Epithelial cell of esophagus (primary cell): ENCODE data around the gene STK17B.

Experiments
- DNase-seq: peaks from one replicate; pipeline ENCODE4 v3.0.0; 2010; ENCODE audit warnings: low read depth
- H3K4me3 ChIP-seq: 2 replicates; pipeline ENCODE4 v1.5.1; 2011; ENCODE audit warnings: mild to moderate bottlenecking, low read length, control low read depth
- TF ChIP-seq, protein P1 (sequence below): IDR thresholded peaks from 2 replicates; pipeline ENCODE4 v1.5.1; 2011; ENCODE audit warnings: low read depth, mild to moderate bottlenecking, low read length, control low read depth, inconsistent platforms; ENCODE audit not compliant: insufficient read depth; ENCODE audit errors: missing control alignments

STK17B gene

GRCh38 chr2:196213252-196213980 lies 42.0 kb upstream of the STK17B start:
- DNase-seq = peak; percentile 60
- TF ChIP-seq, protein P1, sequence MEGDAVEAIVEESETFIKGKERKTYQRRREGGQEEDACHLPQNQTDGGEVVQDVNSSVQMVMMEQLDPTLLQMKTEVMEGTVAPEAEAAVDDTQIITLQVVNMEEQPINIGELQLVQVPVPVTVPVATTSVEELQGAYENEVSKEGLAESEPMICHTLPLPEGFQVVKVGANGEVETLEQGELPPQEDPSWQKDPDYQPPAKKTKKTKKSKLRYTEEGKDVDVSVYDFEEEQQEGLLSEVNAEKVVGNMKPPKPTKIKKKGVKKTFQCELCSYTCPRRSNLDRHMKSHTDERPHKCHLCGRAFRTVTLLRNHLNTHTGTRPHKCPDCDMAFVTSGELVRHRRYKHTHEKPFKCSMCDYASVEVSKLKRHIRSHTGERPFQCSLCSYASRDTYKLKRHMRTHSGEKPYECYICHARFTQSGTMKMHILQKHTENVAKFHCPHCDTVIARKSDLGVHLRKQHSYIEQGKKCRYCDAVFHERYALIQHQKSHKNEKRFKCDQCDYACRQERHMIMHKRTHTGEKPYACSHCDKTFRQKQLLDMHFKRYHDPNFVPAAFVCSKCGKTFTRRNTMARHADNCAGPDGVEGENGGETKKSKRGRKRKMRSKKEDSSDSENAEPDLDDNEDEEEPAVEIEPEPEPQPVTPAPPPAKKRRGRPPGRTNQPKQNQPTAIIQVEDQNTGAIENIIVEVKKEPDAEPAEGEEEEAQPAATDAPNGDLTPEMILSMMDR = no peak
- H3K4me3 ChIP-seq = no peak overlapping the region

DNA sequence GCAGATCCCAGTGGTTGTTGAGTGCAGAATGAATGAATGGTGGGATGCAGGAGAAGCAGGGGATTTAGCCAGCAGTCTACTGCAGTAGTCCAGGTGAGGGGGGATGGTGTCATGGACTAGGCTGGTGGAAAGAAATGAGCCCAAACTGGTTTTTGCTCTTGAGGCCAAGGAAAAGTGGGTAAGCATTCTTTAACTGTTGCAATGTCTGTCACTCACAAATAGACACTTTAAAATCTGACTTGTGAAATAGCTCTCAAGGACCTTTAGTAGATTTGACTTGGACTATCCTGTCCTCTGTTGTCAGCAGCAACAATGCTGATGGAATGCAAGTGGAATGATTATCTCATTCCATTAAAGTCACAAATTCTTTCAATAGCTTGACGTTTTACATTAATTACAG lies 37.5 kb upstream of the STK17B start:
- no peak overlapping the region for H3K4me3 ChIP-seq
- DNase-seq = peak; percentile 75
- TF ChIP-seq, protein P1 = no peak

DNA sequence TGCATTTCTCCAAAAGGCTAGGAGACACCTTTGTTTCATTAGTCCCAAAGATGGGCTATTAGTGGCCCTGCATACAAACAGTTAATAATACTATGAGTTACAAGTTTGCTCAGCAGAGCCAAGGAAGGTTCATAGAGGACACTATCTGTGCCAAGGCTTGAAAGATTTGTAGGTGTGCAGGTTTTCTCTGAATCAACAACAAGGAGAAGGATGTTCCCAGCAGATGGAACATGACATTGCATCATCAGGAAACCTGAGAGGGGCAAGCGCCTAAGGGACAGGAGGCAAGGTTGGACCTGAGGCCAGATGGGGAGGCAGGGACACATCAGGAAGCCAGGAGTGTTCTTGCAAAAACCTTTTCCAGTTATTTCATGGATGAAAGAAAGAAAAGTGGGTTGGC lies 35.4 kb upstream of the STK17B start:
- TF ChIP-seq, protein P1 = no peak
- peak; percentile 65 for DNase-seq
- H3K4me3 ChIP-seq = no peak overlapping the region

GRCh38 chr2:196205881-196206435 lies 34.6 kb upstream of the STK17B start:
- DNase-seq = peak; percentile 7

GRCh38 chr2:196205011-196205766 lies 33.8 kb upstream of the STK17B start:
- DNase-seq = no peak

More at GRCh38 chr2:196205881-196206435, 34.6 kb upstream of the STK17B start:
- H3K4me3 ChIP-seq = no peak overlapping the region
- TF ChIP-seq, protein P1 = no peak

DNA sequence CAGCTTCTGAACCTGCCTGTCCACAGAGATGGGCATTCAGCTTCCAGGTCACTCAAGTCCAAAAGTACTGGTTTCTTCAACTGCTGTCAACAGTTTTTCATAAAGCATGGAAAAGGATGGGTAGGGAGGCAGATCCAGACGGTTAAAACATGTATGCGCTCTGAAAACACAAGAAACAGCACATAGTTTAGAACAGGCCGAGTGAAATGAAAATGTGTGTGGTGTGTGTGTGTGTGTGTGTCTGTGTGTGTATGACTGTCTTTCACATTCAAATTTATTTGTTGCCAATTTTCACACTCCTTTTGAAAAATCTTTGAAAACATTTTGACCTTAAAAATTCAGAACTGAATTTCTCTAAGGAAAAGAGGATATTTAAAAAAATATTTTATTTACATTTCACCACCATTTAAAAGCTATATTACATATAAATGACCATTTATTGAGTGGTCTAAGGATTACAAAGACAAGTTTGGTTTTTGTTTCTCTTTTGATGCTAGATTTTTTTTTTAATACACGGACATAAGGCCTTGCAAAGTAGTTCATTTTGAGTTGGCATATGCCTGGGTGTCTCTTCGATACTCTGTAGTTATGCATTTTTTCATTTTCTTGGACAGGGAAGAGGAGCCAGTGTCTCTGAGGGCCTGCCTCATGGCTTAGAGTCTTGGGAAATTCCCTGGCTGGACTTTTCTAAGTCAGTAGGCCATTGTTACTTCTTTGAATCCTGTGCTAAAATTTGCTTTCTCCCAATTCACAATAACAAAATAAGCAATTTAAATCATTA lies 30.0 kb upstream of the STK17B start:
- TF ChIP-seq, protein P1 = no peak
- DNase-seq = no peak
- H3K4me3 ChIP-seq = no peak overlapping the region

More at GRCh38 chr2:196205011-196205766, 33.8 kb upstream of the STK17B start:
- no peak overlapping the region for H3K4me3 ChIP-seq
- TF ChIP-seq, protein P1 = no peak
